ENCODE data around the gene LONRF2. TPM values are rescaled to one million over a fixed set of nuclear protein-coding genes. Genes with fewer than 3 reads are reported as not detected.

LONRF2 gene
- total RNA-seq, 1 donor from 2014 or later = not detected

DNA sequence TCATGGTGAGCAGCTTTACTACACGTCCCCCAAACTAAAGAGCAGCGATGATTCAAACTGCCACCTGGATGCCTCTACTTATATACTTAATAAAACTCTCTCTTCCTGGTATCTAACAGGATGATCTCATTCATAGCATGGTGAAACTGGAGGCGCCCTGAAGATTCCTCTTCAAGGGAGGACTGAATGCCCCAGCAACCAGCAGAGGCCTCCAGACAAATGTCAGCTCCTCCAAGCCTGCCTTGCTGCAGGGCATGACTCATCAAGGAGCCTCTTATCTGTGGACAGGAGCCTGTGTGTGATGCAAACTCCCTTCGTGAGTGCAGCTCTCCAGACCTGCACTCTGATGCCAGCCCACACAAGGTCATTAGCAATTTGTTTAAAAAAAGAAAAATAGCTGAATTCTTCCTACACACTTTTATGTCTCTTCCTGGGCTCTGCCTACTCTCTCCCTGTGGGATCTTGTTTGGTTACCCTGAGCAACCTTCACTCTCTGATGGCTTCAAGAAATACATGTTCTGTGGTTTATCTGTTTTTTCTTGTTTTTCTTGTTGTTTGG is 30.2 kb downstream of the LONRF2 start:
- no peak for DNase-seq (ENCODE audit: low spot score)
- Mint-ChIP-seq H3K27ac (ENCODE audit: unreplicated experiment) (no peak overlapping the region), H3K36me3 (ENCODE audit: low read depth, unreplicated experiment) (no peaks in the 10 kb centered on the region), H3K4me3 (ENCODE audit: unreplicated experiment) (no peak overlapping the region), H3K27me3 (ENCODE audit: unreplicated experiment) (no peaks in the 10 kb centered on the region), H3K9me3 (ENCODE audit: unreplicated experiment) (no peaks in the 10 kb centered on the region), H3K4me1 (ENCODE audit: unreplicated experiment) (no peaks in the 10 kb centered on the region)
- TF ChIP-seq, protein P1, sequence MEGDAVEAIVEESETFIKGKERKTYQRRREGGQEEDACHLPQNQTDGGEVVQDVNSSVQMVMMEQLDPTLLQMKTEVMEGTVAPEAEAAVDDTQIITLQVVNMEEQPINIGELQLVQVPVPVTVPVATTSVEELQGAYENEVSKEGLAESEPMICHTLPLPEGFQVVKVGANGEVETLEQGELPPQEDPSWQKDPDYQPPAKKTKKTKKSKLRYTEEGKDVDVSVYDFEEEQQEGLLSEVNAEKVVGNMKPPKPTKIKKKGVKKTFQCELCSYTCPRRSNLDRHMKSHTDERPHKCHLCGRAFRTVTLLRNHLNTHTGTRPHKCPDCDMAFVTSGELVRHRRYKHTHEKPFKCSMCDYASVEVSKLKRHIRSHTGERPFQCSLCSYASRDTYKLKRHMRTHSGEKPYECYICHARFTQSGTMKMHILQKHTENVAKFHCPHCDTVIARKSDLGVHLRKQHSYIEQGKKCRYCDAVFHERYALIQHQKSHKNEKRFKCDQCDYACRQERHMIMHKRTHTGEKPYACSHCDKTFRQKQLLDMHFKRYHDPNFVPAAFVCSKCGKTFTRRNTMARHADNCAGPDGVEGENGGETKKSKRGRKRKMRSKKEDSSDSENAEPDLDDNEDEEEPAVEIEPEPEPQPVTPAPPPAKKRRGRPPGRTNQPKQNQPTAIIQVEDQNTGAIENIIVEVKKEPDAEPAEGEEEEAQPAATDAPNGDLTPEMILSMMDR (IDR thresholded peaks at IDR 0.05; ENCODE audit: unreplicated experiment) = no peak

DNA sequence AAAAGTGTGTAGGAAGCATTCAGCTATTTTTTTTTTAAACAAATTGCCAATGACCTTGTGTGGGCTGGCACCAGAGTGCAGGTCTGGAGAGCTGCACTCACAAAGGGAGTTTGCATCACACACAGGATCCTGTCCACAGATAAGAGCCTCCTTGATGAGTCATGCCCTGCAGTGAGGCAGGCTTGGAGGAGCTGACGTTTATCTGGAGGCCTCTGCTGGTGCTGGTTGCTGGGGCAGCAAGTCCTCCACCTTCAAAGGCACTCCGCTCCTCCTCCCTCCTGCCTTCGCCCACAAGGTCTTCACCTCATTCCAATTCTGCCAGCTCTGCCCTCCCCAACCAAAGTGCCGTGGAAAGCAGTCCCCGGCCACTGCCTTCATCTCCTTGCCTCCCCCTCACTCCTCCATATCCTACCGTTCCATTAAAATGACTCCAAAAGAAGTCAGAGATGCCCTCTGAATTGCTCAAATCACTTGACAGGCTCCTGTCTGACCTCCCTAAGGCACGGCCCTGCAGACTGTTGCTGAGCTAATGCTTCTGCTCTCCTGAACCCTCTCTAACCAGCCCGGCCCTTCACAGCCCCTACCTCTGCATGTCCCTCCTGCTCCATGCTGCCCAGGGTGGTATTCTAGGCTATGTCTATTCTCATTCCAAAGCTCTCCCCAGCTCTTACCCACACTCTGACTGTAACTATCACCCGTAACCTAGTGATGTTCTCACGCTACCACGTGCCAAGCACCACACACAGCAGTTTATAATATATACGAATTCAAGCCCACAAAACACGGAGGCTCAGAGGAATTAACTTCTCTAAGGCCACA is 30.9 kb downstream of the LONRF2 start:
- Mint-ChIP-seq H3K4me3 (ENCODE audit: unreplicated experiment) (no peak overlapping the region), H3K27ac (ENCODE audit: unreplicated experiment) (no peak overlapping the region), H3K9me3 (ENCODE audit: unreplicated experiment) (no peaks in the 10 kb centered on the region), H3K36me3 (ENCODE audit: low read depth, unreplicated experiment) (no peaks in the 10 kb centered on the region), H3K4me1 (ENCODE audit: unreplicated experiment) (no peaks in the 10 kb centered on the region), H3K27me3 (ENCODE audit: unreplicated experiment) (no peaks in the 10 kb centered on the region)
- DNase-seq (ENCODE audit: low spot score) = no peak
- TF ChIP-seq, protein P1 (IDR thresholded peaks at IDR 0.05; ENCODE audit: unreplicated experiment) = no peak

DNA sequence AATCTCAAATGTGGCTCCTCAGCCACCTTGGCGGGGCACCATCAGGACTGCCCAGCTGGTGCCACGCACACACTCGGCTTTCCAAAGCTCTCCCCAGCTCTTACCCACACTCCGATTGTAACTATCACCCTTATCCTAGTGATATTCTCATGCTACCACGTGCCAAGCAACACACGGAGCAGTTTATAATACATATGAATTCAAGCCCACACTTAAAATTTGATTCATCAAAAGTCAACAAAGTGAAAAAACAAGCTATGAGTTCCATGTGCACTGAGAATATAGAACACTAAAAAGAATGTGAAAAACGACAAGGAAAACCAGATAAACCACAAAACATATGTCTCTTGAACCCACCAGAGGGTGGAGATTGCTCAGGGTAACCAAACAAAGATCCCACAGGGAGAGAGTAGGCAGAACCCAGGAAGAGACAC is 31.6 kb downstream of the LONRF2 start:
- DNase-seq (ENCODE audit: low spot score) = no peak
- Mint-ChIP-seq H3K27me3 (ENCODE audit: unreplicated experiment) (no peaks in the 10 kb centered on the region), H3K9me3 (ENCODE audit: unreplicated experiment) (no peaks in the 10 kb centered on the region), H3K27ac (ENCODE audit: unreplicated experiment) (no peak overlapping the region), H3K4me3 (ENCODE audit: unreplicated experiment) (no peak overlapping the region), H3K36me3 (ENCODE audit: low read depth, unreplicated experiment) (no peaks in the 10 kb centered on the region), H3K4me1 (ENCODE audit: unreplicated experiment) (peaks cover 1% of the 10 kb centered on the region)
- TF ChIP-seq, protein P1 (IDR thresholded peaks at IDR 0.05; ENCODE audit: unreplicated experiment) = no peak

DNA sequence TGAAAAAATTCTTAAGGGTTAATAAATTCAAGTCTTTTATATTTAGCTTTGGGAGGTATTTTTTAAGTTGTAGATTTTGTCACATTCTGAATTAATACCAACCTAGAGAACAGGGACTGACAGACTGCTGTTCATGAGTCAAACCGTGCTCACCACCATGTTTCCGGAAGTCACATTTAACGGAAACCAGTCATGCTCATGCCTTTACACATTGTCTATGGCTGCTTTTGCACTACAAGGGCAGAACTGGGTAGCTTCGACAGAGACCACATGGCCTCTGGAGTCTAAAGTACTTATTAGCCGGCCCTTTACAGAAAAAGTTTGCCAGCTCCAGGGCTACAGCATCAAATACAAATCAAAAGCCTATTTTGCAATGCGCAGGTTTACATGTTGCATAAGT is 33.3 kb downstream of the LONRF2 start:
- H3K4me1 Mint-ChIP-seq (ENCODE audit: unreplicated experiment) = peaks cover 6% of the 10 kb centered on the region
- H3K27ac Mint-ChIP-seq (ENCODE audit: unreplicated experiment) = no peak overlapping the region
- H3K9me3 Mint-ChIP-seq (ENCODE audit: unreplicated experiment) = no peaks in the 10 kb centered on the region
- no peak for DNase-seq (ENCODE audit: low spot score)
- H3K4me3 Mint-ChIP-seq (ENCODE audit: unreplicated experiment) = no peak overlapping the region
- H3K27me3 Mint-ChIP-seq (ENCODE audit: unreplicated experiment) = peaks cover 2% of the 10 kb centered on the region
- TF ChIP-seq, protein P1 (IDR thresholded peaks at IDR 0.05; ENCODE audit: unreplicated experiment) = no peak
- H3K36me3 Mint-ChIP-seq (ENCODE audit: low read depth, unreplicated experiment) = no peaks in the 10 kb centered on the region

DNA sequence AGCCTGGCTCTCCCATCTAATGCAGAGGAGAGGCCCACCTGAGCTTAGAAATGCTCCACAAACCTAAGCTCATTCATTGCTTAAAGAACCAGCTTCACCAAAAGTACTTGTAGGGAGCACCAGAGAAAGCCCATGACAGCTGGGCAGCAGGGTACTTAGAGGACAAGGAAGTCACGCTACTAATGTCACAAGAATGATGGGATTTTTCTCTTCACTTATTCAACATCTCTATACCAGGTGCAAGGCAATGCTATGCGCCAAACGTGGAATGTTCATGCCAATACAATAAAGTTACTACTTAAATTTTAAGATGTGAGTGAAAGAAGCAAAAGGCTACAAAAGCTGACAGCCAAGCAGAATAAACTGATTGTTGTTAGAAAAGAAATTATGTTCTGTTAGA is 36.0 kb downstream of the LONRF2 start:
- Mint-ChIP-seq H3K4me3 (ENCODE audit: unreplicated experiment) (no peak overlapping the region), H3K27me3 (ENCODE audit: unreplicated experiment) (peaks cover 2% of the 10 kb centered on the region), H3K27ac (ENCODE audit: unreplicated experiment) (no peak overlapping the region), H3K36me3 (ENCODE audit: low read depth, unreplicated experiment) (no peaks in the 10 kb centered on the region), H3K9me3 (ENCODE audit: unreplicated experiment) (no peaks in the 10 kb centered on the region), H3K4me1 (ENCODE audit: unreplicated experiment) (peaks cover 6% of the 10 kb centered on the region)
- TF ChIP-seq, protein P1 (IDR thresholded peaks at IDR 0.05; ENCODE audit: unreplicated experiment) = no peak
- DNase-seq (ENCODE audit: low spot score) = no peak
